Measurements from ENCODE around the gene ITGBL1.

DNA sequence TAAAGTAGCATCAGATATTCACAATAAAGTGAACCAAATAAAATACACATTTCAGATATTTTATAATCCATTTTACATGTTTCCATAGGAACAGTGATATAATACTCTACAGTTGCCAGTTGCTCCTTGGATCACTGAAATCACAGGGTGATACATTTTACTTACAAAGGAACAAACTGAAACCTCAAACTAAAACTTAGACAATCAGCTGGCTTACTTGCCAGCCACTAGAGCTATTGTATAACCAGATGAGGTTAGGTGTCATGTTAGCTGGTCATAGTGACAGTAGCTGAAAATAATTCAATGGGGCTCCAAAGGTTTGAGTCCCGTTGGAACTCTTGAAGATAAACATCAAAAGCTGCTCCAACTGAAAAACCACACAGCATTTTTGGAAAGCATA, 274.6 kb downstream of the ITGBL1 start:
- TF ChIP-seq, protein P1, sequence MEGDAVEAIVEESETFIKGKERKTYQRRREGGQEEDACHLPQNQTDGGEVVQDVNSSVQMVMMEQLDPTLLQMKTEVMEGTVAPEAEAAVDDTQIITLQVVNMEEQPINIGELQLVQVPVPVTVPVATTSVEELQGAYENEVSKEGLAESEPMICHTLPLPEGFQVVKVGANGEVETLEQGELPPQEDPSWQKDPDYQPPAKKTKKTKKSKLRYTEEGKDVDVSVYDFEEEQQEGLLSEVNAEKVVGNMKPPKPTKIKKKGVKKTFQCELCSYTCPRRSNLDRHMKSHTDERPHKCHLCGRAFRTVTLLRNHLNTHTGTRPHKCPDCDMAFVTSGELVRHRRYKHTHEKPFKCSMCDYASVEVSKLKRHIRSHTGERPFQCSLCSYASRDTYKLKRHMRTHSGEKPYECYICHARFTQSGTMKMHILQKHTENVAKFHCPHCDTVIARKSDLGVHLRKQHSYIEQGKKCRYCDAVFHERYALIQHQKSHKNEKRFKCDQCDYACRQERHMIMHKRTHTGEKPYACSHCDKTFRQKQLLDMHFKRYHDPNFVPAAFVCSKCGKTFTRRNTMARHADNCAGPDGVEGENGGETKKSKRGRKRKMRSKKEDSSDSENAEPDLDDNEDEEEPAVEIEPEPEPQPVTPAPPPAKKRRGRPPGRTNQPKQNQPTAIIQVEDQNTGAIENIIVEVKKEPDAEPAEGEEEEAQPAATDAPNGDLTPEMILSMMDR (IDR thresholded peaks at IDR 0.05) = no peak
- no peak for TF ChIP-seq POLR2A (IDR thresholded peaks at IDR 0.05)

Data from Peyer's patch (tissue), 4 donors.